ENCODE data around the gene DAGLB.
"Not testable (repeated sequence)": the region's sequence is repeated elsewhere in the genome, so short reads cannot be mapped to it uniquely, and the experiment has no call there.

The DAGLB gene, protein sequence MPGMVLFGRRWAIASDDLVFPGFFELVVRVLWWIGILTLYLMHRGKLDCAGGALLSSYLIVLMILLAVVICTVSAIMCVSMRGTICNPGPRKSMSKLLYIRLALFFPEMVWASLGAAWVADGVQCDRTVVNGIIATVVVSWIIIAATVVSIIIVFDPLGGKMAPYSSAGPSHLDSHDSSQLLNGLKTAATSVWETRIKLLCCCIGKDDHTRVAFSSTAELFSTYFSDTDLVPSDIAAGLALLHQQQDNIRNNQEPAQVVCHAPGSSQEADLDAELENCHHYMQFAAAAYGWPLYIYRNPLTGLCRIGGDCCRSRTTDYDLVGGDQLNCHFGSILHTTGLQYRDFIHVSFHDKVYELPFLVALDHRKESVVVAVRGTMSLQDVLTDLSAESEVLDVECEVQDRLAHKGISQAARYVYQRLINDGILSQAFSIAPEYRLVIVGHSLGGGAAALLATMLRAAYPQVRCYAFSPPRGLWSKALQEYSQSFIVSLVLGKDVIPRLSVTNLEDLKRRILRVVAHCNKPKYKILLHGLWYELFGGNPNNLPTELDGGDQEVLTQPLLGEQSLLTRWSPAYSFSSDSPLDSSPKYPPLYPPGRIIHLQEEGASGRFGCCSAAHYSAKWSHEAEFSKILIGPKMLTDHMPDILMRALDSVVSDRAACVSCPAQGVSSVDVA

DNA sequence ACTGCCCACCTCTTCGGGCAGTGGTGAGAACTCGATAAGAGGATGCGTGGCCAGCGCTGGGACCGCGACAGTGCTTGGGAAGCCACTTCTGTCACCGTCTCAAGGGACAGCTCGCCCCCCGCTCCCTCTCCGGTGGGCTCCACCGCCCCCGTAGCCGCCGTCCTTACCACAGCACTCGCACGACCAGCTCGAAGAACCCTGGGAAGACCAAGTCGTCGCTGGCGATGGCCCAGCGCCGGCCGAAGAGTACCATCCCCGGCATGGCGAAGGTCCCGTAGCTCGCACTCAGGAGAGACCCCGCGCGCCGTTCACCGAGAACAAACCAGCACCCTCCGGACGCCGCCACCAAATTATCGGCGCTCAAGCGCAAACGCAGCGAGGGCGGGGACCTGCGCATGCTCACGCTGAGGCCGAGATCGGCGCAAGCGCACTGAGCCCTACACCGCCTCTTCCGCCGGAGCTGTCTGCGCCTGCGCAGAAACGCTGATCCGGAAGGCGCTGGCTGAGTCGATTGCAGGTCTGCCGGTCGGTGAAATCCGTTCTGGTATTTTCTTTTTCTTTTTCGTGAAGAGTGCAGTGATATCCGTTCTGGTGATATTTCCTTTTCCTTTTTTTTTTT is at the start of gene DAGLB:
Gene DAGLB, minus strand, starts transcription at position 374 of the 619 bp plus-strand sequence. Its CDS starts 112 bp downstream, at position 262.
- DNase-seq: peak; percentile 95 to 98

DNA sequence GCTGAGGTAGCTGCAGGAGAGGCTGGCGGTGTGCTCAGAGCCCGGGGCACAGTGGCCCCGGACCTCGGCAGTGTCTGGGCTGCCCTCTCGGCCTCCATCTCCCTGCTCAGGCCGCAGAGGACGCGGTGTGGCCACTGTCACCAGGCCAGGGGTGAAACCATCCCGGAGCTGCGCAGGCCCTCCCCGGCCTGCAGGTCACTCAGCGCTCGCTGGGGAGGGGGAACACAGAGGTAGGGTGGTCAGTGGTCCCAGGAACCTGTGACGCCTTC is 49.8 kb upstream of the DAGLB start:
- DNase-seq: no peak

DNA sequence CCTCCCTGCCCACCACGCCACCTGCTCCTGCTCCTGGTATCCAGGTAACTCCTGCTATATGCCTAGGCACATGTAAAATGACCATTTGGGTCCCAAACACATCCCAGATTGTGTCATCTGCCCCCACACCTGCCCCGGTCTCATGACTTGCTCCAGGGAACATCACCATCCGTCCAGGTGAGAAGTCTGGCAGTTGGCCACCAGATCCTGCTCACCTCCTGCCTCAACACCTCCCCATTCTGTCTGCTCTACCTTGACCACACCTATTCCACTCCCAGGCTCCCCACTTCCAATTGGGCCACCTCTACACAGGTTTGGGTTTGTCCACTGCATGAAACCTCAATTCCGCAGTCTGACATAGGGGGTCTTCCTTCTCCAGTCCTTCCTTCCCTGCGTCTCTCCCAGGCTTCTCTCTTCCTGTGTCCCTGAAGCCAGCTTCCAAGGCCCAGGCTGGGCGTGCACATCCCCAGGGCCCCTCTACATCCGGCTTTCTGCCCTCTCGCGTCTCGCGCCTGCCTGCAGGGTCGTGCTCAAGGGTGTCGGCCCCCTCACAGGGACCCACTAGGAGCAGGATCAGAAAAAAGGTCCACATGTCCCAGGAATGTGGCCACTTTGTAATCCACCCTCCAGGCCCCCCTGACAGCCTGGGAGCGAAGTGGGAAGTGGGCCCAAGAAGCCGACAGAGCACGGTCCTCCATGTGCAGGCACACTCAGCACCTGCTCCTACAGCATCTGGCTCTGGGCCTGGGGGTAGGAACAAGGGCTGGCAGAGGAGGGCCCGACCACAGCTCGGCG is 49.3 kb upstream of the DAGLB start:
- no peak for DNase-seq

- DNase-seq: no peak
Measured at GRCh38 chr7:6495597-6496262, 48.0 kb upstream of the DAGLB start.

DNA sequence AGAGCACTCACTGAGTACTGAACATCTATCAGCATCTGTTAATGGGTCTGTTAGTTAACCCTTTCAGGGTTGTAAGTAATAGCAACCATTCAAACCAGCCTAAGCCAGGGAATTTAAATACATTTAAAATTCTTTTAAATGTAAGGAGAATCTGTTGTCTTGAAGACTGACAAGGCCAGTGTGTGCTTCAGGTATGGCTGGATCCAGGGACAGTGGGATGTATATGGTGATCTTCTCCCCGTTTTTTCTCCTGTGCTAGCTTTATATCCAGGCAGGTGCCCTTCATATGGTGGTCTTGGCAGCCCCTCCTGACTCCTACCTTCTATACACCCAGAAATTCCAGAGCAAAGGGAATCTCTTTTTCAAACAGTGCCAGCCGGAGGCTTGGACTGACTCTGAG is 46.6 kb upstream of the DAGLB start:
- no peak for DNase-seq

- DNase-seq: no peak
Measured at GRCh38 chr7:6491194-6491593, 43.4 kb upstream of the DAGLB start.

DNA sequence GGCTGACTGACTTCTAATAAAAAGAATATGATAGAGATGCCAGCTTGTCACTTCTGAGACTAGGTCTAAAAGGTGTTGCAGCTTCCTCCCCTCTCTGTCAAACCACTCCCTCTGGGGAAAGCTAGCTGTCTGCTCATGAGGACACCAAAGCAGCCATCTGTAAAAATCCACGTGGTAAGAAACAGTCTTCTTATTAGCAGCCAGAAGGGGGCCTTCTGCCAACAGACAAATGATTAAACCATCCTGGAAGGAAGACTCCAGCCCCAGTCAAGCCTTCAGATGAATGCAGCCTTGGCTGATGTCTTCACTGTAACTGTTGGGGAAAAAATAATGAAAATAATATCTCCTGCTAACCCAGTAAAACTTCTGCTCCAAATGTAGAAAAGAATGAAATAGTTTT is 41.9 kb upstream of the DAGLB start:
- no peak for DNase-seq

GRCh38 chr7:6487184-6487545 is 39.4 kb upstream of the DAGLB start:
- no peak for DNase-seq

- no peak for DNase-seq
Measured at GRCh38 chr7:6486438-6487183, 38.9 kb upstream of the DAGLB start.

DNA sequence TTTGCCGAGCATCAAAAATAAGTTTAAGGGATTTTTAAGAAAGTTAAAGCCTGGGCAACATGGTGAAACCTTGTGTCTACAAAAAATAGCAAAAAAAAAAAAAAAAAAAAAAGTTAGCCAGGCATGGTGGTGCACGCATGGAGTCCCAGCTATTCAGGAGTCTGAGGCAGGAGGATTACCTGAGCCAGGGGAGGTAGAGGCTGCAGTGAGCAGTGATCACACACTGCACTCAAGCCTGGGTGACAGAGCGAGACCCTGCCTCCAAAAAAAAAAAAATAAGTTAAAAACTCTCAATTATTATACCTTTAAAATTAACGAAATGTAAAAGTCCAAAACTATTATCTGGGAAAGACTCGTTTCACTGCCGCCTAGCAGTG is 35.0 kb upstream of the DAGLB start:
- no peak for DNase-seq

DNA sequence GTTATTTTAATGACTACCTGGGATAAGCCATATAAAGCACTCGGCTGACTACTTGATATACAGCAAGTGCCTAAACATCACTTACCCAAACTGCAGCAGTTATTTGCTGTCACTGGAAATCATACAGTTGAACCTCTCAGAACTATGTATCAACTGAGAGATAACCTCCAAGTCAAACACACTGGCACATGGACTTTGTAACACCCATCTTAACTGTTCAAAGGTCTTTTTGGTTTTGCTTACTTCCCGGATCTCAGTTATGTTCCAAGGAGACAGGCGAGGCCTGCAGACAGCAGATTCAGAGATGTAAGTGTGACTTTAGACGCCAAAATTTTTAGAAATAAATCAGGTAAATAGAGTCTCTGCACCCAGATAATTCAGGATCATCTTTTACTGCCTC is 34.6 kb upstream of the DAGLB start:
- DNase-seq: no peak

- DNase-seq: no peak
Measured at GRCh38 chr7:6481445-6481844, 33.7 kb upstream of the DAGLB start.

DNA sequence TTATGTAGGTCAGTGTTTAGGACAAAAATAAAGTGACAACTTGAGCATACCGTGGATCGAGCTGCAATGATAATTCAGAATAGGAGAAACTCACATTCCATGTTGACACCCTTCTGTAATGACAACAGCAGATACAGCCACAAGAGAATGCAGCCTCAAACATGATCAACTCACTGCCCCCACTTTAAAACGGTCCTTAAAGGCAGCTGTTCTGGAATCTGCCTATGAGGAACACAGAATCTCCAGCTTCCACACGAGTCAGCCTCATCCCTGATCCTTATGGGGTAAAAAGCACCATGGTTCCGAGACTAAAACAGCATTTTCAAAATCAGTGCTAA is 32.5 kb upstream of the DAGLB start:
- no peak for DNase-seq

DNA sequence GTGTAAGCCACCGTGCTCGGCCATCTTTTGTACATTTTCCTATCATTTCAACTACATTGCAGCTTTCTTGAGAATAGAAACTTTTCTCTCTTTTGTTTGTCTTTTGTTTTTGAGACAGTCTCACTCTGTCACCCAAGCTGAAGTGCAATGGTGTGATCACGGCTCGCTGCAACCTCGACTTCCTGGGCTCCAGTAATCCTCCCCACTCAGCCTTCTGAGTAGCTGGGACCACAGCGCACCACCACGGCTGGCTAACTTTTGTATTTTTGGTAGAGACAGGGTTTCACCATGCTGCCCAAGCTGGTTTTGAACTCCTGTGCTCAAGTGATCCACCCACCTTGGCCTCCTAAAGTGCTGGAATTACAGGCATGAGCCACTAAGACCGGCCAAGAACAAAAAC is 31.3 kb upstream of the DAGLB start:
- no peak for DNase-seq

DNA sequence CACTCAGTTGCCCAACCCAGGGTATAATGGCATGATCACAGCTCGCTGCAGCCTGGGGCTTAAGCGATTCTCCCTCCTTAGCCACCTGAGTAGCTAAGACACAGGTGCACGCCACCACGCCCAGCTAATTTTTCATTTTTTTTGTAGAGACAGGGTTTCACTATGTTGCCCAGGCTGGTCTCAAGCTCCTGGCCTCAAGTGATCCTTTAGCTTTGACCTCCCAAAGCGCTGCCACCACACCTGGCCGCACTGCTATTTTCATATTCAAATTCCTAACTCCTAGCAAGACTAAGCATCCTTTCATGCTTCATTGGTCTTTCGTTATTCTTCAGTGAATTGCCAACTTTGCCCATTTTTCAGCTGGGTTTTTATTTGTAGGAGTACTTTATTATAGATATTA is 30.4 kb upstream of the DAGLB start:
- DNase-seq: no peak

- no peak for DNase-seq
Measured at GRCh38 chr7:6477318-6477660, 29.5 kb upstream of the DAGLB start.

GRCh38 chr7:6476596-6477317 is 29.0 kb upstream of the DAGLB start:
- DNase-seq: no peak

DNA sequence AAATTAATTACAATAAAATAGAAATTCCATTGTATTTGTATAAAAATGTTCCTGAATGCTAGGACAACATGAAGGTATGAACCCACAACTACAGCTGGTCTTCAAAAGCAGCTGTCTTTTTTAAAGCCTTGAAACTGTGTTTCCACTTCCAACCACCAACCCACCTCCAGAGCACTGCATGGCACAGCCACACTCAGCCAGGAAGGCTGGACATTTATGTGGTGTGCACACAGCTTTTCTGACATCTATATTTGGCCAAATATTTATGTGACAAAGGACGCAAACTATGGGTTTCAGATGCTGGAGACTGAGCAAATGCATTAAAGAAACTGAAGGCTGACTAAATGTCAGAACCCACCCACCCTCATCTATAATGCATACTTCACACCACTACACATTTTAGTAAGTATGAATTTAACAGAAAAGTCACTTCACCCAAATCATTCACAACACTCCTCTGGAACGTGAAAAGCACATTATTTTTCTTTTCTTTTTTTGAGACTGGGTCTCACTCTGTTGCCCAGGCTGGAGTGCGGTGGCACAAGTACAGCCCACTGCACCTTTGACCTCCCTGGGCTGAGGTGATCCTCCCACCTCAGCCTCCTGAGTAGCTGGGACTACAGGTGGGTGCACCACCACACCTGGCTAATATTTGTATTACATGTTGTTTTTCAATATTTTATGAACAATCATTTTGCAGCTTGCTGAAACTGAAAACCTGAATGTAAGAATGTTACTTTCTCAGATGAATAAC is 27.9 kb upstream of the DAGLB start:
- no peak for DNase-seq

DNA sequence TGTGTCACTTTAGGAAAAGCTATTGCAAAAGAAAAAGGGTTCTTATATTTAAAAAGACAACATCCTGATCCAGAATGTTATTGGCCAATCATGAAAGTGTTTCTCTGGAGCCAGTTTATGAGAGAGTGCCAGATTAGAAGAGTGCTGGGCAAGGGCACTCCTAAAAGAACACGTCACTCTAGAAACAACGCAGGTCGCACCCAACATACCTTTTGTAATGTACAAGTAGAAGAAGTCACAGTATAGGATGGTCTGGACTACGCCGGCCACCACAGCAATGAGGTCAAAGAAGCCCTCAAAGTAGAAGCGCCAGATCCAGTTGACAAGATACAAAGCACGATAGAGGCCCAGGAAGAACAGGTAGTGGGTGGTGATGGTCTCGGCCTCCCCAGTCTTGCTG is 18.1 kb upstream of the DAGLB start:
- no peak for DNase-seq

- DNase-seq: not testable (repeated sequence)
Measured at GRCh38 chr7:6463609-6464008, 15.9 kb upstream of the DAGLB start.

DNA sequence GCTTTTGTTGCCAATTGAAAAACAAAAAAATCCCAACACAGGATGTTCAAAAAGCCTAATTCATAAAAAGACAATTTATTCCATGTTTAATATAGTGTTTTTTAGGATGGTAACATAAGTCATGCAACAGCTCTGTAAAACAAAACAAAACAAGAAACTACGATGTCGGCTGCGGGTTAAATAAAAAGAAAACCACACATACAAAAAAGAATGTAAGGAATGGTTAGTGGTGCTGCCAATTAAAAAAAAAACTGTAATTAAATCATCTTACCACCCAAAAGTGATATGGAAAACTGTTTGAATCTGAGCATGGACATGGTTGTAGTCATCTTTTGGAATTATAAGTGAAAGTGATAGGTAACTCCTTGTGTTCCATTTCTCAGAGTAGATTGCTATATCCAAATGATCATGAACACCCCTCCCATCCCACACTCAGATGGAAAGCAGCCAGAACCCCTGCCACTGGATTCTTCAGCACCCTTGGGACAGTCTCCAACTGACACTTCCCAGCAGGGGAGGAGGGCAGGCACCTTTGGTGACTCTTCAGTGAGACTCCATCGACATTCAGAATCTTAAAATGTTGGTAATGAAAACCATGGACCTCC is 14.3 kb upstream of the DAGLB start:
- DNase-seq: no peak
